ENCODE measurements around the gene RASAL1. TPM values are rescaled to one million over a fixed set of nuclear protein-coding genes. Genes with fewer than 3 reads are reported as not detected.
A peak's percentile ranks its signal among the peaks of the same experiment; 100 is the strongest.

RASAL1 gene
- polyA plus RNA-seq, 3 donors, result not detected

DNA sequence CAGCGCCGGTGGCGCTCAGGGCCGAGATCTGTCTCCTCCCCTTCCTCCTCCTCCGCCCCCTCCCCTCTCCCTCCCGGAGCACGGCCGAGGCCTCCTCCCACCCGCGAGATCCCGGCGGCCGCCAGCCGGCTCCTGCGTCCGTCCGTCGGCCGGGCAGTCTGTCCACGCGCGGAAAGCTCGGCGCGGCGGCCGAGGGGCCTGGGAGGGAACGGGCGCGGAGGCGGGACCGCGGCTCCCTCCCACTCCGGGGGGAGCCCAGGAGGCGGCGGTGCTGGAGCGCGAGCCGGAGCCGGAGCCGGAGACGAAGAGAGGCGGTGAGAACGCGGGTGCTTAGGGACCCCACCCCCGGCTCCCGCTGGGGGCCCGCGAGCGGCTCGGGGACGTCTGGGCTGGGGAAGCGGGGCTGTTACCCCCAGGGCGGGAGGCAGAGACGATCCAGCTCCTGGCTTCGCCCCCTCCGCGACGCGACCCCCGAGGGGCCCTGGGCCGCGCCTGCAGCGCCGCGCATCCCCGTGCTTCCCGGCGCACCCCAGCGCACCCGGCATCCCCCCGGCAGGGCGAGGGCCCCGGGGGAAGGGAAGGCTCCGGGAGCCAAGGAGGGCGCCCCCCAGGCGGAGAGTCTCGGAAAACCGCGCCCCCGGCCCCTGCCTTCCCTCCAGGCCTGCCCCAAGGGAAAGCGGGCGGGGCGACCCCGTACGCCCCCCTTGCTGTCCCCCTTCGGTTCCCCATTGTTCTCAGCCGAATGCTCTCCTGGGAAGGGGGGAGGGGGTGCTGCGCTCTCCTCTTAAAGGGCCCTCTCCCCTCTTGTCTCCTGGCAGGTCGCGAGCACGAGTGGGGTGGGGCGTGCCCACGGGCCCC lies 78.7 kb downstream of the RASAL1 start, which contains the start of gene DTX1:
Gene DTX1 (plus strand): TSS at position 100 of the 858 bp plus-strand sequence. CDS start 1,463 bp downstream, outside the sequence.
- Histone ChIP-seq H4K20me1 (ENCODE audit: insufficient read depth, low read length) (no peaks in the 10 kb centered on the region), H3K27me3 (ENCODE audit: control insufficient read depth in 2 of 2, insufficient read depth in 2 of 2, low read length in 2 of 2) (peaks cover 34 to 40% of the 10 kb centered on the region in 2 donors), H2AFZ (ENCODE audit: insufficient read depth, low read depth, low read length, poor library complexity, severe bottlenecking) (peak within 1 kb of the TSS; percentile 41), H3K4me2 (replicated peaks; ENCODE audit: extremely low read depth, low read length, poor library complexity, severe bottlenecking) (no peak within 1 kb of the TSS), H3K9ac (ENCODE audit: insufficient read depth, low read length, poor library complexity, severe bottlenecking) (no peak within 1 kb of the TSS), H3K4me1 (ENCODE audit: control insufficient read depth in 1 of 2, insufficient read depth in 2 of 2, low read length in 2 of 2) (no peaks in the 10 kb centered on the region), H3K27ac (ENCODE audit: low read depth in 1 of 2, low read length in 2 of 2) (no peak within 1 kb of the TSS), H3K4me3 (replicated peaks in 1 of 3; ENCODE audit: low read depth in 2 of 3, low read length in 3 of 3) (no peak within 1 kb of the TSS), H3K36me3 (replicated peaks in 1 of 2; ENCODE audit: control insufficient read depth in 1 of 2, insufficient read depth in 2 of 2, low read length in 2 of 2) (no peaks in the 10 kb centered on the region), H3K9me3 (replicated peaks in 1 of 2; ENCODE audit: control insufficient read depth in 1 of 2, insufficient read depth in 1 of 2, low read length in 2 of 2) (no peaks in the 10 kb centered on the region), H3K79me2 (ENCODE audit: insufficient read depth, low read length) (no peaks in the 10 kb centered on the region)
- peaks cover 31 to 56% (median 43%) of the 10 kb centered on the region in 3 donors for H3K27me3 Mint-ChIP-seq (ENCODE audit: low read depth in 3 of 3)
- TF ChIP-seq, protein P1, sequence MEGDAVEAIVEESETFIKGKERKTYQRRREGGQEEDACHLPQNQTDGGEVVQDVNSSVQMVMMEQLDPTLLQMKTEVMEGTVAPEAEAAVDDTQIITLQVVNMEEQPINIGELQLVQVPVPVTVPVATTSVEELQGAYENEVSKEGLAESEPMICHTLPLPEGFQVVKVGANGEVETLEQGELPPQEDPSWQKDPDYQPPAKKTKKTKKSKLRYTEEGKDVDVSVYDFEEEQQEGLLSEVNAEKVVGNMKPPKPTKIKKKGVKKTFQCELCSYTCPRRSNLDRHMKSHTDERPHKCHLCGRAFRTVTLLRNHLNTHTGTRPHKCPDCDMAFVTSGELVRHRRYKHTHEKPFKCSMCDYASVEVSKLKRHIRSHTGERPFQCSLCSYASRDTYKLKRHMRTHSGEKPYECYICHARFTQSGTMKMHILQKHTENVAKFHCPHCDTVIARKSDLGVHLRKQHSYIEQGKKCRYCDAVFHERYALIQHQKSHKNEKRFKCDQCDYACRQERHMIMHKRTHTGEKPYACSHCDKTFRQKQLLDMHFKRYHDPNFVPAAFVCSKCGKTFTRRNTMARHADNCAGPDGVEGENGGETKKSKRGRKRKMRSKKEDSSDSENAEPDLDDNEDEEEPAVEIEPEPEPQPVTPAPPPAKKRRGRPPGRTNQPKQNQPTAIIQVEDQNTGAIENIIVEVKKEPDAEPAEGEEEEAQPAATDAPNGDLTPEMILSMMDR (IDR thresholded peaks at IDR 0.05), result no peak
- no peaks in the 10 kb centered on the region for H3K36me3 Mint-ChIP-seq
- no peak for DNase-seq
- H3K27ac Mint-ChIP-seq, result no peak within 1 kb of the TSS
- peak within 1 kb of the TSS; percentile 3 to 72 for H3K4me3 Mint-ChIP-seq
- peaks cover 0 to 4% (median 0%) of the 10 kb centered on the region in 7 donors for H3K9me3 Mint-ChIP-seq
- WGBS (ENCODE audit: insufficient coverage), result 1% methylated on average over 78 of the region's 94 CpGs
- peaks cover 4% of the 10 kb centered on the region for H3K4me1 Mint-ChIP-seq
- intact Hi-C loops (cut with micrococcal nuclease), result no loop called here

DNA sequence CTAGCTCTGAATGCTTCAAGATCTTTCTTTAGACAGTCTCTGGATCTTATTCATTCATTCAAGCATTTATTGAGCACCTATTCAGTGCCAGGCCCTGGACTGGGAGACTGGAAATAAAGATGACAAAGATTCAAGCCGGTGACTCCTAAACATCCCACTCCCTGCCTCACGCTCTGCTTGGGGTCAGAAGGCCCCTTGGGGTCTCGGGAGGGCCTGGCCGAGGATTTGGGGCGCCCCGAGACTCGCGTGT lies 79.3 kb downstream of the RASAL1 start:
- WGBS (ENCODE audit: insufficient coverage), result 7% methylated on average over 3 of the region's 8 CpGs
- H4K20me1 ChIP-seq (ENCODE audit: insufficient read depth, low read length), result no peaks in the 10 kb centered on the region
- H3K4me2 ChIP-seq (replicated peaks; ENCODE audit: extremely low read depth, low read length, poor library complexity, severe bottlenecking), result no peak overlapping the region
- no peak overlapping the region for H3K27ac Mint-ChIP-seq
- H3K27me3 ChIP-seq (ENCODE audit: control insufficient read depth in 2 of 2, insufficient read depth in 2 of 2, low read length in 2 of 2), result peaks cover 34 to 40% of the 10 kb centered on the region in 2 donors
- H3K4me1 ChIP-seq (ENCODE audit: control insufficient read depth in 1 of 2, insufficient read depth in 2 of 2, low read length in 2 of 2), result no peaks in the 10 kb centered on the region
- no peaks in the 10 kb centered on the region for H3K79me2 ChIP-seq (ENCODE audit: insufficient read depth, low read length)
- intact Hi-C loops (cut with micrococcal nuclease), result no loop called here
- H3K36me3 ChIP-seq (replicated peaks in 1 of 2; ENCODE audit: control insufficient read depth in 1 of 2, insufficient read depth in 2 of 2, low read length in 2 of 2), result no peaks in the 10 kb centered on the region
- H3K27me3 Mint-ChIP-seq (ENCODE audit: low read depth in 3 of 3), result peaks cover 31 to 56% (median 40%) of the 10 kb centered on the region in 3 donors
- H3K4me3 ChIP-seq (replicated peaks in 1 of 3; ENCODE audit: low read depth in 2 of 3, low read length in 3 of 3), result no peak overlapping the region
- TF ChIP-seq, protein P1 (IDR thresholded peaks at IDR 0.05), result no peak
- no peaks in the 10 kb centered on the region for H3K36me3 Mint-ChIP-seq
- H2AFZ ChIP-seq (ENCODE audit: insufficient read depth, low read depth, low read length, poor library complexity, severe bottlenecking), result no peak overlapping the region
- DNase-seq, result no peak
- H3K9me3 ChIP-seq (replicated peaks in 1 of 2; ENCODE audit: control insufficient read depth in 1 of 2, insufficient read depth in 1 of 2, low read length in 2 of 2), result no peaks in the 10 kb centered on the region
- H3K4me1 Mint-ChIP-seq, result peaks cover 4% of the 10 kb centered on the region
- H3K9ac ChIP-seq (ENCODE audit: insufficient read depth, low read length, poor library complexity, severe bottlenecking), result no peak overlapping the region
- H3K4me3 Mint-ChIP-seq, result peak overlapping the region; percentile 3 to 72
- H3K27ac ChIP-seq (ENCODE audit: low read depth in 1 of 2, low read length in 2 of 2), result no peak overlapping the region
- peaks cover 0 to 4% (median 0%) of the 10 kb centered on the region in 7 donors for H3K9me3 Mint-ChIP-seq
